HG03469 (cell line): ENCODE data around the gene JARID2.

Experiments used
- ATAC-seq: cut with Tn5 transposase; IDR thresholded peaks from one replicate; pipeline ENCODE4 v1.9.1; 2021; ENCODE audit warnings: mild to moderate bottlenecking, moderate library complexity, moderate number of reproducible peaks; ENCODE audit not compliant: unreplicated experiment

The JARID2 gene

DNA sequence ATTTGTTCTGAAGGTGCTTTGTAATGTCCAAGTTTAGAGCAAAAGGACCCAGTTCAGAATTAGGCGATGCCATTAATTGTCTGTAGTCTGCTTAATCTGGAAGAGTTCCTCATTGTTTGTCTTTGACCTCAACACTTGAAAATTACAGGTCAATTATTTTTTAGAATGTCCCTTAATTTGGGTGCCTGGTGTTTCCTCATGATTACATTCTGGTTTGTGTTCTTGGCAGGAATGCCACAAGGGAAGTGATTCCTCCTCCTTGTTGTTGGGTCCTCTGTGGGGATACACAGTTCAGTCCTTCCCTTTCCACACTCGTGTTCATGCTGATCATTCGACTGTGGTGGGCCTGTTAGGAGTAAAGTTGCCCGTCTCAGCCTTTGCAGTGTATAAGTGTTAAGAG lies 207.3 kb downstream of the JARID2 start:
- no peak for ATAC-seq

DNA sequence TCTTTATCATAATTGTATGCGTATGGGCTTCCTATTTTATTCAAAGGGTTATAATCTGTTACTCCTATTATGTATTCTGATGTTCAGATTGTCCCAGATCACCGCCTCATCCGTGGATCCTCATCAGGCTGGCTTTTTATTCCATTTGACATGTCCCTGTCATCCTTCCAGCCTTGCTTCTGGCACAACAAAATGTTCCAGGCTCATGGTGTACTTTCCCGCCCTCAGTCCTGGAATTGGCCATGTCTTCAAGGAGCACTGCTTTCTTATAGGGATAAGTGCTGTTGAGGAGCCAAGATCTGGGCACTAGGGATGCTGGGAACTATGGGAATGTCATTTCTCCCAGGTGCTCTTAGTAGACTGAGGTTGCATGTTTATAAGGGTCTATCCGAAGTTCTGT lies 207.8 kb downstream of the JARID2 start:
- ATAC-seq, result no peak

DNA sequence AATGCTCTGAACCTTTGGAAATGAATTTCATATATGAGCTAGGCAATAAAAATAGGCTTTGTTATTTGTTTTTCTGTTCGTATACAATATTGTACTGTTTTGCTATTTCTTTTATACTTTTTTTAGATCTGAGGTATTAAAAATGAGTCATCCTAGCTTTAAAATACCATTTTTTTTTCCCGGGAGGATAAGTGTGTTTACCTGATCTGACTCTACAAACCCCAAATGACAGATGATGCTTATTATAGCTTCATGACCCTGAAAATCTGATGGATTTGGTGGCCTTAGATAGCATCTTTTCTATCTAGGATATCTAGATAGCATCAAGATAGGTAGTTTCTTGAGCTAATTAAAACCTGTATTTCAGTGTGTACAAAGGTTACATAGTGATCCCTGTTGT lies 210.6 kb downstream of the JARID2 start:
- no peak for ATAC-seq

DNA sequence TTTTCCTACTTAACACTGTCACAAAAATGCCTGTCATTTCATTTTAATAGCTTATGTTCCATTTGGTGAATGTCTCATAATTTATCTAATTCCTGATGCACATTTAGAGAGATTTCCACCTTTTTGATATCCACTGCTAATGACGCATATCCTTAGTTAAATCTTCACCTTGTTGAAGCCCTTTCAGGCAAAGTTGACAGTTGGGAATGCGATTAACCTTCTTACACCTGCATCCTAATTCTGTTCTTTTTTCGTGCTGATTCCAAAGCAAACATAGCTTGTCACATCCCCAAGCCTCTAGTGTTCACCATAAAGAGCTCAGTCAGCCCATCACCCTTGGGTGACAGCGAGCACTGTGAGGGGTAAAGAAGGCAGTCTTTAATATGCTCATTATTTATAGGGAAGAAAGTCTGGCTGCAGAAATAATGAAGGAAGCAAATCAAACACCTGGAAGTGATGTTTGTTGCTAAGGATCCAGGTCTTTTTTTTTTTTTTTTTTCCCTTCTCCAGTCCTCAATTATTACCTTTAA lies 211.3 kb downstream of the JARID2 start:
- ATAC-seq, result no peak

DNA sequence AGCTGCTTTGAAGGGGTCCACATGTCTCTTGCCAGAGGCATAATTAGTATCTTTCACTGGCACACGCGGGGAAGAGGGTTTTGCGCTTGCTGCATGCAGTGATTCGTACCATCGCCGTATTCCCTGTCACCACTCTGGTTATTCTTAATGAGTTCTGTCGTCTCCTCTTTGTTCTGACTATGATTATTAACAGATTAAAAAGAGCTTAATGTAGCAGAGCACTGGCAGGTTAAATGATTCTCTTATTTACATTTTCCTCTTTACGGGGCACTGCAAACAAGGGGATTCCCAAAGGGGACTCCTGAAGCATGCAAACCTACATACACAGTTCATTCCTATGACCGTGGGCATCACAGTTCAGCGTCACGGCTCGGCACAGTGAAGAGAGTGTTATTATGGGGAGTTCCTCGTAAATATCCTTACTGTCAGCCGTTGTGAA lies 212.2 kb downstream of the JARID2 start:
- no peak for ATAC-seq

DNA sequence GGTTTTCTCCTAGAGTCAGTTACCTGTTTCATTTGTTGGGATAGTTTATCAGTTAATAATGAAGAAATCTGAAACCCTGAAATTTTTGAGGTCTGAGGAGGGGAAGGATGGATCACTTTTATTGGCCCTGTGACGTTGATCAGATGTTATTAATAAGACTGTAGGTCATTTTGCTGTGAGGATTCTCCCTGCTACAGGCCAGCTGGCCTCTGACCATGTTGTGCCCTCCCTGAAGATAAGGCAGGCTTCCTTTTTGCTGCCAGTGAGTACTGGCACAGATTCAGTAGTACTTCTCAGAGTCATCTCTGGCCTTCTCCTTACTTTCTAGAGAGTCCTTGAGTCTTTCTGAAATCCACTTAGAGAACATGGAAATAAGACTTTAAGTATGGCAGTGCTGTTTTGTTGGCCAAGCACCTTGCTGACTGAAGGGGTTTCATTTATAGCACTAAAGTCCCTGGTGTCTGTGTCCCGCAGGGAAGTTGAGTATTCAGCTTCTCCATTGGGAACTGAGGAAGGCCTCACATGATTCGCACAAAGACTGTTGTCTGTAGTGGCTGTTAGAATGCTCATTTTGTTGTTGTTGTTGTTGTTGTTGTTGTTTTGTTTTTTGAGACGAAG lies 214.3 kb downstream of the JARID2 start:
- ATAC-seq, result no peak

DNA sequence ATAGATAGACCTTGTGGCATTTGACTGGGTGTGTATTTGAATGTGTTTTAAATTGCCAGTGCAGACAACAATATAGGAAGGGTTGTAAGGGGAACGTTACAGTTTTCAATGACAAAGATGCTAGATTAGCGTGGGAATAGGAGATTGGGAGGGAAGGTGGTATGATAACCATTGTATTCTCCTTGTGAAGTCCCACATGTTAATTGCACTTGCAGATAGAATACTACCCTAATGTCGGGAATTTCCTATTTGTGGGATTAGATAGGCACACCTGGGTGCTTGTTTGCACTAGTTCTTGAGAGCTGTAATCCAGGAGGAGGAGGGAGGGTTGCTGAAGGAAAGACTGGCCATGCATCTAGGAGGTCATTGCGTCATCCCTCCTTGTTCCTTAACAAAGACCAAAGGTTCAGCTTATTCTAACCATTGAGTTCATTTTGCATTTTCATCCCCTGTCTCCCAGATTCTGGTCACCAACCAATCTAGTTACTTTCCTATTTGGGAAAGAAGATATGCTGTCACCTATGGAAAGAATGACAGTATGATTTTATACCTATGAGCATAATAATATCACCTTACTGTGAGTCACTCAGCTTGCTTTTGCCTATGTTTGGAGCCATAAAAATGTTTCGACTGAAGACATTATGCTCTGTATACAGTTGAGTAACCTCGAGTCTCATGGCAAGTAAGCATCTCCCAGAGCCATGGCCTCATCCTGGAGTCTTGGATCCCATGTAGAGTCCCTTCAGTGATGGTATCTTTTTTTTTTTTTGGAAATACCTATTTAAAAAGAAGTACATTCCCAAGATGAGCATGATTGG lies 215.5 kb downstream of the JARID2 start:
- no peak for ATAC-seq

DNA sequence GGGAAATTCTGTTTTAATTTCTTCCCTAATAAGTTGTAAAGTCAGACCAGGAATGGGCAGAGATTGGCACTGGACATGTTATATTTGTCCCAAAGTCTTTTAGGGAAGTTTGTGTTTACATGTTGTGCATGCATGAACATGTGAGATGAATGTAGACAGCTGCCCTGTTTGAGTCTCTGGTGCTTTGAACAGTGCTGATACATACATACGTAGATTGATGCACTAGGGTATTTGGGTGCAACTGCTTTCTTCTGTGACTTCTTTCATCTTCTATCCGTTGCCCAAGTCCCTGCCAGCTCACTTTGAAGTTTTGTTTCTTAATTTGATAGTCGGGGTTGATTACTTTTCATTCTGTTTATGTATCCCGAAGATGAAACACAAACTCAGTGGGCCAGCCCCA lies 216.4 kb downstream of the JARID2 start:
- ATAC-seq, result no peak

DNA sequence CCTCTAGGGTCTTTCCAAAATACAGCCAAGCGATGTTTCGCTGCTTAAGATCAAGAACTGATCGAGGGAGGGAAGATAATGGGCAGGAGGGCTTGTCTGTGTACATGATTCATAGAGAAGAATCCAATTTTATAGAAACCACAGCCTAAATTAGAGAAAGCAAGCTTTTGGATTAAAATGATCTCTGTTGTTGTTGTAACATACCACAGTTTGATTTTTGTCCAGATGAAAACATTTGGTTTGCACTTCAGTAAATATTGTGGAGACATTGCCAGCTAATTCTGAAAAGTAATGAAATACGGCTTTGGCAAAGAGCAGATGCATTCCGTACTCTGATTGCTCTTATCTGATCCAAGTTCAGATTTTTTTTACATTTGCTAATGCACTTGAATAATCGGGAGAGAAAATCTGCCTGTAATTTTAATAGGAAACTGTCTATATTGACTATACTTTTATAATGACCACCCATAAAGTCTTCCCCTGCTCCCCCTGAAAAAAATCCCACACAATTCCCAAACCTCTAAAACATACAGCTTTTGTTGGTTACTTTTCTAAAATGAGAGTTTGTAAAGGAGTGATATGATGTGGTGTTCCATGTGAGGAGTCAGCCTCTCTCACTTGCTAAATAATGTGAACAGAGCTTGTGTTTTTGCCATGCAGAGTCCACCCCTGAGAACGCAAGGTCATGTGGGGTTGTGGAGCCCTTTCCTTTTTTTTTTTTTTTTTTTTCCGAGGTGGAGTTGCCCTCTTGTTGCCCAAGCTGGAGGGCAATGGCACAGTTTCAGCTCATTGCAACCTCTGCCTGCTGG lies 217.1 kb downstream of the JARID2 start:
- no peak for ATAC-seq

DNA sequence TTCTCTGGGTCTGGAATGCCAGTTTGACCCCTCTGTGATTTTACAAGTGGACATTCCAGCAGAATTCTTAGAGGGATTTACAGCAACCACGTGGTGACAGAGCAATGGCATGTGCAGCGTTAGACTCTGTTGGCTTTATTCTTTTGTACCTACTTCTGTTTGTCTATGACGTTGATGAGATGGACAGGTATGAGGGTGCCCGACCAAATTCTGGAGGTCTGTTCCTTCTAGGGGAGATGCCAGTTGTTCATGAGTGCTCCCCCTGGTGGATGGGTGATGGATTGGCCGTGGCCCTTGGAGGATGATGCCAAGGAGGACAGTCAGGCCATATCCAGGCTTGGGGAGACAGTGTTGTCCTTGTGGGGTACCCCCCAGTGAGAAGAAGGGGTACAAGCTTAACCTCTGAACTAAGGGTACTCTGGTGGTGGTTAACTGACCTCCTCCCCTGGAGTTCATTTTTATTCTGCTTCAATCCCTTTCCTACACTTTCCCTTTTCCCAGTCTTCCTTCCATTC lies 218.4 kb downstream of the JARID2 start:
- no peak for ATAC-seq

DNA sequence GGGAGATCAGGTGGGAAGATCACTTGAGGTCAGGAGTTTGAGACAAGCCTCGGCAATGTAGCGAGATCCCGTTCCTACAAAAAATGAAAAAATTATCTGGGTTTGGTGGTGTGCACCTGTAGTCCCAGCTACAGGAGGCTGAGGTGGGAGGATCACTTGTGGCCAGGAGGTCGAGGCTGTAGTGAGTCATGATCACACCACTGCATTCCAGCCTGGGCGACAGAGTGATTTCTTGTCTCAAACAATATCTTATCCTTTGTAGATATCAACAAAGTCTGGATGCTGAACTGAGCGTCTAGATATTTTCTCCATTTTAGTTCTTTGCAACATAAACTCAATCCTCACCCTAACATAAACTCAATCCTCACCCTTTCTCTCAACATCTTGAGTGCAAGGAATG lies 219.3 kb downstream of the JARID2 start:
- ATAC-seq, result no peak

DNA sequence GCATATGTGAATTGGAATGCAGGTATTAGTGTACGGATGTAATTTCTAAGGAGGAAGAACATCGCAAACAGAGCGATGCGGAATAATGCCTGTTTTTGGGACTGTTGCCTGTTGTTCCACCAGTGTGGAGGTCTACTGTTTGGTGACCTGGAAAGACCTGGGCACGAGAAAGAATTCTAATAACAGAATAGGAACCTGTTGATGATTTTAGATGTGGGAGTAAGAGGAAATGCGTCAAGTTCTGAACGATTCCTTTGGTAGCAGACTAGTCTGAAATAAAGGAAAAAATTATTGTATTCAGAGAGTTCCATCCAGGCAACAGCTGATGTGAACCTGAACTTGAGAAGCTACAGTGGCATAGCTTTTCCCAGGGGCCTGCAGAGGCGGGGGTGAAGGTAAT lies 224.9 kb downstream of the JARID2 start:
- ATAC-seq, result no peak

DNA sequence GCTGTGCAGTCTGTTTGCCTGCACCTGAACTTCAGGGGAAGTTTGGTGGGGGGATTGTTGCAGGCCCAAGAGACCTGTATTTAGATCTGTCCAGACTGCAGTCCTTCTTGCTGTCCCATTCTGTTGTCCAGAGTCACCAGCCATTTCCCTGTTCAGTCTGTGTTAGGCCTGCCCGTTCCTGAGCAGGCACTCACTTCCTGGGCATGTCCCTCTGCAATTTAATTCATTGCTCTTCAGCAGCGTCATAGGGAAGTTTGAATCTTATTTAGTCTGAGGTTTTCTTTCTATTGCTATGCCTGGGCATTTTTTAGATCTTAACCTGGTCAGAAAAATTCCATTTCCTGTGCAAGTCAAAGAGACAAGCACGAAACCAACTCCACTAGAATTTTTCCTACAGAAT lies 226.8 kb downstream of the JARID2 start:
- ATAC-seq, result no peak

DNA sequence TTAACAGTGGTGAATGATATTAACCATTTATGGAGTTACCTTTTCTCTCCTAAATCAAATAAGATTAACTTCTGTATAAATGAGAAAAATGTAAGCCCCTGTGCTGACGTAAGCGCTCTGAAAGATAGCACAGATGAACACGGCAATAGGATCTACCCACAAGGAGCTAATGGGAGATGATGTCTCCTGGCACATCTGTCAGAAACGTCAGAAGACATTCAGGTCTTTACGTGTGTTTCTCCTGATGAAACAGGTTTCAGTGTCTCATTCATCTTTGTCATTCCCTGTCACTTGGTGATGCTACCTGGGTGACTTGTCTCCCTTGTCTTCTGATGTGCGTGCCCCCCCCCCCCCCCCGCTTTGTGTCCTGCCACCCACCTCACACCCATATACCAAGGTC lies 227.3 kb downstream of the JARID2 start:
- ATAC-seq, result no peak

DNA sequence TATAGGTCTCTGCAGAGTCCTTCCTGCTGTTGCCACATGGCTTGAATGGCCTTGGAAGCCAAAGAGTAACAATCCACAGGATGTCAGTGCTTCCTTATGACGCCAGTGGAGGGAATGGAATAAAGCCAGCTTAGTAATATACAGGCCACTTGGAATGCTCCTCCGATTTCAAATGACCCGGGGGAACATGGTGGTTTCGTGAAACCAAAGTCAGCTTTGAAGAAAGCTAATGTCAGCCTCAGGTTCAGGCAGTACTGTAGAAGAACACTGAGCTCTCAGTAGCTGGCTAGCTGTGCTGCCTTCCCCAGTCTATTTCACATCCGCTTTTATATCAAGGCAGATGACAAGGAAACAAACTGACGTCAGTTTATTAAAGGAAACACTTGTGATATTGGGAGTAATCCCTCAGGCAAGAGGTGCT lies 227.9 kb downstream of the JARID2 start:
- no peak for ATAC-seq

DNA sequence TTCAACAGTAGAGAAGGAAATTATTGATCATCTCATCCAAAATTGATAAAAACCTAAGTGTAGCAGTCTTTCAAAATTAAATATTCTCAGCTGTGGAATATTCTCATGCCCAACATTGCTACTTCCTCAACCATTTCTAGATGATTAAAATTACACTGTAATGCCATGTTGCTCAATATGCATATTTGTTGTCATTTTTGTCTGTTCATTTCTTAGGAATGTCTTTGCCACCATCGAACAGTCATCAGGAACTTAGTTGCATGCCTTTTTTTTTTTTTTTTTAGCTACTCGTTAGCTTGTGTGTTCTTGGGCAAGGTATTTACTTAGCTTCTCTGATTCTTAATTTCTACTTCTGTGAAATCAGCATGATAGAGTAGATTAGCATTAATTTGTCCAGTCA lies 228.3 kb downstream of the JARID2 start:
- ATAC-seq, result no peak

DNA sequence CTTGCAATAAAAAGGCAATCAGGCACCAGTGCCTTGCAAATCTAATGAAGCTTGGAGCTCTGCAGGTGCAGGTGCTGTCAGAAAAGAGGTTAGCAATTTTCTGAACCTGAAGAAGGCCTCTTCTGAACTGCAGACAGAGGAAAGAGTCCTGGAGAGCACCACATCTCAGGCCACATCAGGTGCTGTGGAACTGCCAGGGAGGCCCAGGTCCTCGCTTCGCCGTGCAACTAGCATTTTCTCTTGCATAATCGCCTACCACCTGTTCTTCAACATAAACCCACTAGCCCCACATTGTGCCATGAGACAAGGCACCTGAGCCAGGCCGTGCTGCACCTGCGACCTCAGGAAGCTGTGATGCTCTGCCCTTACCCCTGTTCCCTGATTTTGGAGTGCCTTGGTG lies 229.4 kb downstream of the JARID2 start:
- ATAC-seq, result no peak

DNA sequence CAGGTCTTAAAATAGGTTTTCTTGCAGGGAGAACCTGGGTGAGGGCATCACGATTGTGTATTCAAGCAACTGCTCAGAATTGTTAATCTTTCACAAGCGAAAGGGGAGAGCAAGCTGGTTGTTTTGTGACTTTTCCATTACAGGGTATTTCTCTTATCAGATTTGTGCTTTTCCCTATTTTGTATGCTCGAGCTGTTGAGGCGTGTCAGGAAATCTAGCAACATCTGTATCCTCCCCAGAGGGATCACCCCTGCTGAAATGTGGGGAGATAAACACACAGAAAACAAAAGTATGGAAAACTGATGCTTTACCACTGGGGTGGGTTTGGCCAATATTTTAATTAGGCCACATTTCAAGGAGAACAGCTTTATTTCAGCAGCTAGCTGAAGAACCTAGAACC lies 230.0 kb downstream of the JARID2 start:
- ATAC-seq, result no peak

DNA sequence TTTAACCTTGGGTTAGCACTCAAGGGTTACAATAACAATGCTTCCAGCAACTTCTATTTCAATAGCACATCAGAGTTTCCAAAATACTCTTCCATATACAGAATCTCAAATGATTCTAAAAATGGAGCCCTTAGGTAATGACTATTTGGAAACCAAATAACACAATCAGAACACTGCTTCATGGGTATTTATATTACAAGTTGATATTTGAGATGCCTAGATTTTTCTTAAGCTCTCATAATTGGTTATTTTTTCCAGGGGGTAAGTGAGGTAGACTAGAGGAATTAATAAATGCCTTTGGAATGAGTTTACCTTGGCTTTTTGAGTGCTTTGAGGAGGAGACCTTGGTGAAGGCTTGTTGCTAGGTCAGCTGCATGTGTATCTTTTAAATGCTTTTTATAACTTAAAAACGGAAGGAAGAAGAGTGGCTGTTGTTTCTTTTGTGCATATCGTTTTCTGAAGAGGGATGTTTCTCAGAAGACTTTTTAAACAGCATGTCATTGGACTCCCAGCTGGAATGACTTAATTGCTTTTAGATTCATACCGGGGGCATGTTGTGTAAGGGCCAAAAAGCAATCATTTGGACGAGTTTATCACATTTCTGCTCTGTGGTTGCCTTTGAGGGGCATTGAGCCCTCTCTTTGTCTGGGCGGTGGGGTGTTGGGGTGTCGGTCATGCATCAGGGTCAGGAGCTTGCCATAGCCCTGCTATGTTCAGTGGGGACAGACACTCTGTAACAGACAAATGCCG lies 230.9 kb downstream of the JARID2 start:
- ATAC-seq, result no peak

DNA sequence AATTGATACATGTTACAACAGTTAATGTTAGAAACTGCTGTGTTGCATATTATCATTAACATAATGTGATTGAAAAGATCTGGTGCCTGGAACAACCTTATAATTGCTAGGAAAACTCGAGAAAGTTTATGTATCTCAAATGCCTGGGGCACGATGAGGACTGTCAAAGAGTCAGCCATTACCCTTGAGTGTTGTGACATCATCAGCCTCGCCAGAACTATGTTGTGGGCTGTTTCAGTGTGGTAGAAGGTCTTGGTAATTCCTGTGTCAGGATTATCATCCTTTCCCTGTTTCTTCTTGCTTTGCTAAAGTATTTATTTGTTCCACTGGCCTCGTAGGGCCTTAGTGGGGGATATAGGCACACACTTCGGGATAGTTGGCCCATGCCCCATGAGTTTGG lies 231.9 kb downstream of the JARID2 start:
- ATAC-seq, result no peak

DNA sequence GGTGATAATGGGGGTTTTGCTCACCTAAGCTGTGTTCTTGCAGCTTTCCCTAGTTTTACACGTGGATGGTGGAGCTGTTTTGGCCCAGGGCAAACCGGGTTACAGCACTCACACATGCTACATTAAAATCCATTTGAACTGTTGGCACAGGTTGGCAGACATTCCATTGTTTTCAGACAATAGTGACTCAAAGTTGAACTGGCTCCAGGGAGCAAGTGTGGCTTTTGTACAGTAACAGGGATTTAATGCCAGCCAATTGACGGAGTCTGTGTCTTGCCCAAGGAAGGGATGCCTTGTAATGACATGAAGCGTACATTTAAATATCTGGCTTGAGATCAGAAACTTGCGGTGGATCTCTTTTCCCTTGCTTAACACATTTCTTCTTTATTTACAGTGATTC lies 233.9 kb downstream of the JARID2 start:
- ATAC-seq, result no peak
